CD8-positive, alpha-beta memory T cell (primary cell): ENCODE results near the gene NTRK3. TPM values are rescaled to one million over a fixed set of nuclear protein-coding genes. Genes with fewer than 3 reads are reported as not detected.
A peak's percentile ranks its signal among the peaks of the same experiment; 100 is the strongest.

Experiments
- CTCF ChIA-PET: fragments of 350-600 bp; sonication (Branson Sonifier 250); formaldehyde crosslinking; loops from one replicate; lab custom pipeline; 2021; ENCODE audit warnings: antibody characterized with exemption; lab: Charles Lee
- POLR2A ChIA-PET: fragments of 350-600 bp; sonication (Branson Sonifier 250); formaldehyde crosslinking; loops from one replicate; lab custom pipeline; 2021; ENCODE audit warnings: antibody characterized with exemption; lab: Charles Lee
- DNase-seq, 5 donors: peaks; one replicate each; pipeline versions ENCODE4 v3.0.0 to v3.0.0-alpha.2; 2020 to 2022; ENCODE audit warnings: mixed read lengths in 1 of 5
- H3K27ac ChIP-seq: one replicate; pipeline ENCODE4 v1.7.0; 2013; ENCODE audit warnings: low read depth, mild to moderate bottlenecking, low read length, moderate library complexity
- H3K27me3 ChIP-seq: 2 replicates; pipeline ENCODE4 v1.7.0; 2013; ENCODE audit warnings: low read length, mild to moderate bottlenecking; ENCODE audit not compliant: insufficient read depth, poor library complexity, severe bottlenecking
- H3K36me3 ChIP-seq: 2 replicates; pipeline ENCODE4 v1.7.0; 2013; ENCODE audit warnings: mild to moderate bottlenecking, low read length, moderate library complexity; ENCODE audit not compliant: insufficient read depth
- H3K4me1 ChIP-seq: 2 replicates; pipeline ENCODE4 v1.7.0; 2013; ENCODE audit warnings: mild to moderate bottlenecking, low read length, moderate library complexity; ENCODE audit not compliant: insufficient read depth
- H3K4me3 ChIP-seq: 2 replicates; pipeline ENCODE4 v1.7.0; 2013; ENCODE audit warnings: mild to moderate bottlenecking, low read length
- H3K9me3 ChIP-seq: 2 replicates; pipeline ENCODE4 v1.7.0; 2013; ENCODE audit warnings: mild to moderate bottlenecking, low read length
- H3K27ac Mint-ChIP-seq, 8 donors: one replicate each; pipeline ENCODE4 v1.8.0; 2020 to 2021; ENCODE audit warnings: mixed read lengths in 8 of 8, mild to moderate bottlenecking in 6 of 8, inconsistent platforms in 3 of 8, moderate library complexity in 3 of 8
- H3K27me3 Mint-ChIP-seq, 2 donors: one replicate each; pipeline ENCODE4 v1.8.0; 2020 to 2021; ENCODE audit warnings: mixed read lengths in 2 of 2, mild to moderate bottlenecking in 1 of 2, moderate library complexity in 1 of 2
- H3K36me3 Mint-ChIP-seq, 3 donors: one replicate each; pipeline ENCODE4 v1.8.0; 2020 to 2021; ENCODE audit warnings: mixed read lengths in 3 of 3, inconsistent platforms in 1 of 3, mild to moderate bottlenecking in 1 of 3
- H3K4me1 Mint-ChIP-seq, 3 donors: one replicate each; pipeline ENCODE4 v1.8.0; 2020 to 2021; ENCODE audit warnings: mixed read lengths in 3 of 3, inconsistent platforms in 1 of 3, mild to moderate bottlenecking in 1 of 3
- H3K4me3 Mint-ChIP-seq, 7 donors: one replicate each; pipeline ENCODE4 v1.8.0; 2020 to 2021; ENCODE audit warnings: mixed read lengths in 7 of 7, mild to moderate bottlenecking in 6 of 7, moderate library complexity in 4 of 7, inconsistent platforms in 2 of 7
- H3K9me3 Mint-ChIP-seq, 5 donors: one replicate each; pipeline ENCODE4 v1.8.0; 2020 to 2022; ENCODE audit warnings: mixed read lengths in 5 of 5, mild to moderate bottlenecking in 3 of 5, moderate library complexity in 2 of 5, inconsistent platforms in 1 of 5
- polyA plus RNA-seq: library from polyadenylated mRNA; unstranded; fragments of 300-500 nt; fragmentation: Illumina TruSeq; gene quantifications from one replicate; pipeline ENCODE4 v1.2.3, GENCODE V29; 2021
- total RNA-seq, 2 experiments: library from RNA; stranded (reverse); gene quantifications; one replicate each; pipeline ENCODE4 v1.2.3, GENCODE V29; 2021

Gene NTRK3
- total and polyA plus RNA-seq, 3 experiments from 2014 or later: 0.26 to 0.29 TPM; not detected in 1

DNA sequence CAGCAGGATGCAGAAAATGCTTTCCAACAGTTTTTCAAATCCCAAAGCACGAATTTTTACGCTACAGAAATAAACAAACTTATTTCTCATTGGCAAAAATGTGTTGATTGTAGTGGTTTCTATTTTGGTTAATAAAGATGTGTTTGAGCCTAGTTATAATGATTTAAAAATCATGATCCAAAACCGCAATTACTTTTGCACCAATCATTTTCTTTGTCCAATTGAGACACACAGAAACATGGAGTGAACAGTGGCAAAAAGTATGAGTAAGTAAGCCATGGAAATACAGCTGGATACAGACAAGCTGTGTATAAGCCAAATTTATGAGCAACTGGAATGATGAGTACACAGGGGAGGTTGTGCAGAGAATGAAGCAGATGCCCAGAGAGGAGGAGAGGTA lies 427.9 kb downstream of the NTRK3 start:
- no peak overlapping the region for H3K27ac Mint-ChIP-seq
- H3K9me3 Mint-ChIP-seq: peaks cover 0 to 4% (median 2%) of the 10 kb centered on the region in 5 donors
- H3K36me3 ChIP-seq: no peaks in the 10 kb centered on the region
- H3K4me3 ChIP-seq: no peak overlapping the region
- POLR2A ChIA-PET: no interaction called here
- no peaks in the 10 kb centered on the region for H3K9me3 ChIP-seq
- peaks cover 6 to 8% of the 10 kb centered on the region in 2 donors for H3K27me3 Mint-ChIP-seq
- H3K36me3 Mint-ChIP-seq: no peaks in the 10 kb centered on the region
- no peak for DNase-seq
- no peaks in the 10 kb centered on the region for H3K4me1 ChIP-seq
- no peak overlapping the region for H3K27ac ChIP-seq
- no peaks in the 10 kb centered on the region for H3K27me3 ChIP-seq
- no peaks in the 10 kb centered on the region for H3K4me1 Mint-ChIP-seq
- peak overlapping the region in 1 of 7 donors; percentile 15 for H3K4me3 Mint-ChIP-seq
- CTCF ChIA-PET: no interaction called here

- no peak overlapping the region for H3K27ac Mint-ChIP-seq
- no peak overlapping the region for H3K4me3 Mint-ChIP-seq
- no peaks in the 10 kb centered on the region for H3K9me3 ChIP-seq
- H3K4me1 Mint-ChIP-seq: no peaks in the 10 kb centered on the region
- H3K36me3 ChIP-seq: no peaks in the 10 kb centered on the region
- H3K27ac ChIP-seq: no peak overlapping the region
- H3K36me3 Mint-ChIP-seq: no peaks in the 10 kb centered on the region
- H3K27me3 Mint-ChIP-seq: peaks cover 6% of the 10 kb centered on the region in 2 donors
- peaks cover 0 to 4% (median 2%) of the 10 kb centered on the region in 5 donors for H3K9me3 Mint-ChIP-seq
- DNase-seq: no peak
- no peaks in the 10 kb centered on the region for H3K4me1 ChIP-seq
- H3K27me3 ChIP-seq: no peaks in the 10 kb centered on the region
- ChIA-PET CTCF (no interaction called here), POLR2A (no interaction called here)
- no peak overlapping the region for H3K4me3 ChIP-seq
Measured at GRCh38 chr15:87827131-87827530, 429.4 kb downstream of the NTRK3 start.

GRCh38 chr15:87826119-87826747 lies 430.3 kb downstream of the NTRK3 start:
- Histone ChIP-seq H3K36me3 (no peaks in the 10 kb centered on the region), H3K27ac (no peak overlapping the region), H3K9me3 (no peaks in the 10 kb centered on the region), H3K27me3 (no peaks in the 10 kb centered on the region), H3K4me3 (no peak overlapping the region), H3K4me1 (no peaks in the 10 kb centered on the region)
- ChIA-PET CTCF (no interaction called here), POLR2A (no interaction called here)
- H3K9me3 Mint-ChIP-seq: peaks cover 0 to 3% (median 2%) of the 10 kb centered on the region in 5 donors
- H3K27ac Mint-ChIP-seq: no peak overlapping the region
- no peak overlapping the region for H3K4me3 Mint-ChIP-seq
- peaks cover 6 to 8% of the 10 kb centered on the region in 2 donors for H3K27me3 Mint-ChIP-seq
- no peak for DNase-seq
- no peaks in the 10 kb centered on the region for H3K36me3 Mint-ChIP-seq
- H3K4me1 Mint-ChIP-seq: no peaks in the 10 kb centered on the region

- H3K4me1 ChIP-seq: no peaks in the 10 kb centered on the region
- no peaks in the 10 kb centered on the region for H3K27me3 ChIP-seq
- H3K27ac Mint-ChIP-seq: no peak overlapping the region
- ChIA-PET CTCF (no interaction called here), POLR2A (no interaction called here)
- peaks cover 0 to 5% (median 0%) of the 10 kb centered on the region in 5 donors for H3K9me3 Mint-ChIP-seq
- peaks cover 3 to 6% of the 10 kb centered on the region in 2 donors for H3K27me3 Mint-ChIP-seq
- no peaks in the 10 kb centered on the region for H3K4me1 Mint-ChIP-seq
- no peak overlapping the region for H3K27ac ChIP-seq
- no peaks in the 10 kb centered on the region for H3K9me3 ChIP-seq
- H3K36me3 Mint-ChIP-seq: no peaks in the 10 kb centered on the region
- H3K36me3 ChIP-seq: no peaks in the 10 kb centered on the region
- DNase-seq: no peak
- no peak overlapping the region for H3K4me3 ChIP-seq
- no peak overlapping the region for H3K4me3 Mint-ChIP-seq
Measured at GRCh38 chr15:87818756-87819155, 437.8 kb downstream of the NTRK3 start.

GRCh38 chr15:87817553-87817952 lies 439.0 kb downstream of the NTRK3 start:
- peaks cover 0 to 5% (median 0%) of the 10 kb centered on the region in 5 donors for H3K9me3 Mint-ChIP-seq
- no peak for DNase-seq
- no peak overlapping the region for H3K4me3 Mint-ChIP-seq
- H3K9me3 ChIP-seq: no peaks in the 10 kb centered on the region
- no peaks in the 10 kb centered on the region for H3K4me1 Mint-ChIP-seq
- H3K27ac ChIP-seq: no peak overlapping the region
- H3K4me3 ChIP-seq: no peak overlapping the region
- H3K27ac Mint-ChIP-seq: no peak overlapping the region
- H3K36me3 ChIP-seq: no peaks in the 10 kb centered on the region
- ChIA-PET CTCF (no interaction called here), POLR2A (no interaction called here)
- H3K4me1 ChIP-seq: no peaks in the 10 kb centered on the region
- no peaks in the 10 kb centered on the region for H3K36me3 Mint-ChIP-seq
- no peaks in the 10 kb centered on the region for H3K27me3 ChIP-seq
- H3K27me3 Mint-ChIP-seq: peaks cover 1 to 6% of the 10 kb centered on the region in 2 donors

DNA sequence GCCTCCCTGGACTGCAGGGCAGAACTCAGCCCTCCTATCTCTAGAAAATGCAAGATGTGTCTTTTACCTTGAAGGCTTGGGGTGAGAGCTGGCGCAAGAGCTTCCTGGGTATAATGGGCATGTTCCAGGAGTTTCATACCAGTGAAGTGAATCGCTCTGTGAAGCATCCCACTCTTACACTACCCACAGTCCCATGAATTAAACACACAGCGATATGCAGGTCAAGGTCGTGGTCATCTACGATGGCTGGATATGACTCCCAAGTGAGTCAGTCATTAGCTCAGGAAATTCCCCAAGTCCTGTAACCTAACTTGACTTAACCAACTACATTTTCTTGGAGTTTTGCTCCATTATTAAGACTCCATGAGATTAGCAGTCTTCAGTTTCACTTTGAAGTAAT lies 439.7 kb downstream of the NTRK3 start:
- POLR2A ChIA-PET: no interaction called here
- no peak overlapping the region for H3K4me3 ChIP-seq
- H3K27ac ChIP-seq: no peak overlapping the region
- DNase-seq: no peak
- Mint-ChIP-seq H3K27ac (no peak overlapping the region), H3K4me1 (no peaks in the 10 kb centered on the region), H3K9me3 (peaks cover 0 to 5% (median 0%) of the 10 kb centered on the region in 5 donors), H3K36me3 (no peaks in the 10 kb centered on the region), H3K4me3 (no peak overlapping the region), H3K27me3 (peaks cover 1 to 6% of the 10 kb centered on the region in 2 donors)
- no peaks in the 10 kb centered on the region for H3K27me3 ChIP-seq
- no peaks in the 10 kb centered on the region for H3K9me3 ChIP-seq
- no peaks in the 10 kb centered on the region for H3K36me3 ChIP-seq
- no peaks in the 10 kb centered on the region for H3K4me1 ChIP-seq
- CTCF ChIA-PET: no interaction called here

DNA sequence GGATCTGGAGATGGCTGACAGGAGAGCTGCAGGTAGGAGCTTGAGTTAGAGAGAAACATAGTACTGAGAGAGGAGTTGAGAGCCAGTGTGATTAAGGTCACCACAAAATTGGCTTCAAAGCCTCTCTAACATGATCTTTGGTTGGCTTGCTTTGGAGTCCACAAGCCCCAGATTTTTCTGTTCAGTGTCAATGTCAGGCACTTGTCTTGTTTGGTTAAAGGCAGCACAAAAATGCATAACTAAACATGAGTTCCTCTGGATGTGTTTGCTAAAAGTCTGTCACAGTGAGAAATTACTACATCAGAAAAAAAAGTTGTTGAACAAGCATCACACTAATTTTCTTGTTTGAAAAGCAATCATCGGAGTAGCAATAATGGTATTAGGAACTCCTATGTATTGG lies 440.5 kb downstream of the NTRK3 start:
- CTCF ChIA-PET: no interaction called here
- no peaks in the 10 kb centered on the region for H3K36me3 ChIP-seq
- no peak for DNase-seq
- no peak overlapping the region for H3K27ac Mint-ChIP-seq
- no peaks in the 10 kb centered on the region for H3K4me1 Mint-ChIP-seq
- no peak overlapping the region for H3K4me3 Mint-ChIP-seq
- no peaks in the 10 kb centered on the region for H3K9me3 ChIP-seq
- peaks cover 0 to 6% of the 10 kb centered on the region in 2 donors for H3K27me3 Mint-ChIP-seq
- POLR2A ChIA-PET: no interaction called here
- H3K36me3 Mint-ChIP-seq: no peaks in the 10 kb centered on the region
- H3K4me3 ChIP-seq: no peak overlapping the region
- H3K4me1 ChIP-seq: no peaks in the 10 kb centered on the region
- H3K27me3 ChIP-seq: no peaks in the 10 kb centered on the region
- H3K9me3 Mint-ChIP-seq: peaks cover 0 to 5% (median 0%) of the 10 kb centered on the region in 5 donors
- no peak overlapping the region for H3K27ac ChIP-seq
